ENCODE measurements around the gene ZNF398. TPM values are rescaled to one million over a fixed set of nuclear protein-coding genes. Genes with fewer than 3 reads are reported as not detected.

ZNF398 gene
- total and polyA plus RNA-seq, 2 of the 13 experiments (the other 11 are each of a cell fraction or from before 2014, with no cell fraction given): 3.0 to 8.9 TPM

GRCh38 chr7:149199234-149199995 lies 52.2 kb downstream of the ZNF398 start:
- no peak overlapping the region for H3K27ac ChIP-seq (ENCODE audit: extremely low read length, insufficient read depth, low read length)
- WGBS (ENCODE audit: low lambda C conversion rate): 92% methylated on average over 6 of the region's 6 CpGs
- in situ Hi-C loops (cut with HindIII; ENCODE audit: extremely low pct_ligation_motif_present, low pct_unique_long_range_greater_than_20kb): no loop called here
- H3K27me3 ChIP-seq (ENCODE audit: control insufficient read depth in 1 of 2, insufficient read depth in 2 of 2, low read length in 2 of 2): no peaks in the 10 kb centered on the region
- ATAC-seq (no peak), DNase-seq (ENCODE audit: low spot score) (no peak), FAIRE-seq (no peak)
- no peaks in the 10 kb centered on the region for H4K20me1 ChIP-seq (ENCODE audit: insufficient read depth, low read length)
- intact Hi-C loops (cut with micrococcal nuclease; ENCODE audit: unreplicated experiment): loop anchor here (5.0 kb wide), 1 partner anchor 38 kb away; the partner anchor contains the start of gene ZNF212
- TSS peak; percentile 11 for BruUV-seq (replicated peaks)
- peaks cover 28 to 54% of the 10 kb centered on the region in 2 experiments for H3K36me3 ChIP-seq (replicated peaks in 1 of 2; ENCODE audit: control insufficient read depth in 1 of 2, insufficient read depth in 2 of 2, low read length in 2 of 2)
- no peaks in the 10 kb centered on the region for H3K9me3 ChIP-seq (ENCODE audit: low read length)
- H3K4me3 ChIP-seq (replicated peaks in 1 of 3; ENCODE audit: insufficient read depth in 1 of 3, low read depth in 2 of 3, low read length in 3 of 3): no peak overlapping the region
- CTCF ChIA-PET (ENCODE audit: low intra/inter-chr PET ratio, low total read pairs): no interaction called here
- H3K4me2 ChIP-seq (ENCODE audit: low read depth, low read length): no peak overlapping the region
- peaks cover 22% of the 10 kb centered on the region for H3K4me1 ChIP-seq (ENCODE audit: insufficient read depth, low read length)
- POLR2A ChIA-PET: no interaction called here
- H3K79me2 ChIP-seq (ENCODE audit: insufficient read depth, low read length): peaks cover 49% of the 10 kb centered on the region
- no peak overlapping the region for H2AFZ ChIP-seq (ENCODE audit: low read length)
- no peak overlapping the region for H3K9ac ChIP-seq (ENCODE audit: insufficient read depth, low read depth, low read length)
- TF ChIP-seq ZNF580 (CRISPR knock-in tag; IDR thresholded peaks at IDR 0.05; ENCODE audit: borderline replicate concordance, low read depth) (no peak), ZSCAN31 (CRISPR knock-in tag; IDR thresholded peaks at IDR 0.05; ENCODE audit: low read depth) (no peak), ZFP62 (CRISPR knock-in tag; IDR thresholded peaks at IDR 0.05) (no peak), ZNF282 (IDR thresholded peaks at IDR 0.05; ENCODE audit: partially characterized antibody) (no peak), ZNF773 (CRISPR knock-in tag; IDR thresholded peaks at IDR 0.05; ENCODE audit: borderline replicate concordance) (no peak), CEBPZ (IDR thresholded peaks at IDR 0.05; ENCODE audit: low read length) (no peak), FOXC1 (CRISPR knock-in tag; IDR thresholded peaks at IDR 0.05; ENCODE audit: borderline replicate concordance) (no peak), ZNF160 (CRISPR knock-in tag; IDR thresholded peaks at IDR 0.05) (no peak), ZNF280B (CRISPR knock-in tag; IDR thresholded peaks at IDR 0.05; ENCODE audit: borderline replicate concordance) (no peak), KMT2A (CRISPR knock-in tag; IDR thresholded peaks at IDR 0.05) (no peak), RFX3 (CRISPR knock-in tag; IDR thresholded peaks at IDR 0.05) (no peak), WIZ (CRISPR knock-in tag; IDR thresholded peaks at IDR 0.05) (no peak), DDIT3 (CRISPR knock-in tag; IDR thresholded peaks at IDR 0.05) (no peak), ZNF784 (CRISPR knock-in tag; IDR thresholded peaks at IDR 0.05; ENCODE audit: borderline replicate concordance) (no peak), TGIF2 (CRISPR knock-in tag; IDR thresholded peaks at IDR 0.05) (no peak), ZNF329 (CRISPR knock-in tag; IDR thresholded peaks at IDR 0.05; ENCODE audit: low read depth) (no peak), NKX3-1 (CRISPR knock-in tag; IDR thresholded peaks at IDR 0.05) (no peak)
